CD4-positive, alpha-beta T cell (primary cell): ENCODE results near the gene GMPPA. TPM values are rescaled to one million over a fixed set of nuclear protein-coding genes. Genes with fewer than 3 reads are reported as not detected.

Experiments used
- ATAC-seq: fragments of 200-7000 bp; cut with Tn5 transposase; one replicate; pipeline ENCODE4 v1.10.0; 2022; ENCODE audit warnings: mild to moderate bottlenecking; ENCODE audit not compliant: poor library complexity
- CTCF ChIA-PET: fragments of 350-600 bp; sonication (Branson Sonifier 250); formaldehyde crosslinking; loops from one replicate; lab custom pipeline; 2021; ENCODE audit warnings: antibody characterized with exemption, inconsistent platforms; lab: Charles Lee
- POLR2A ChIA-PET: fragments of 350-600 bp; sonication (Branson Sonifier 250); formaldehyde crosslinking; loops from one replicate; lab custom pipeline; 2021; ENCODE audit warnings: antibody characterized with exemption, inconsistent platforms; lab: Charles Lee
- DNase-seq, 14 experiments: peaks; one replicate each; pipeline ENCODE4 v3.0.0-alpha.2; 2013 to 2020; ENCODE audit warnings: mixed read lengths in 2 of 14
- H3K27ac ChIP-seq, 2 donors: one replicate each; pipeline versions ENCODE4 v1.5.1 to v1.7.0; 2013; ENCODE audit warnings: low read length in 2 of 2, low read depth in 1 of 2, mild to moderate bottlenecking in 1 of 2
- H3K27me3 ChIP-seq, 2 experiments: 1 replicate in 1 of 2; 2 replicates in 1 of 2; pipeline versions ENCODE4 v1.6.1 to v1.7.0; 2013; ENCODE audit warnings: low read length in 2 of 2, control low read depth in 1 of 2, mild to moderate bottlenecking in 1 of 2, moderate library complexity in 1 of 2; ENCODE audit not compliant: insufficient read depth in 2 of 2, control insufficient read depth in 1 of 2
- H3K36me3 ChIP-seq: one replicate; pipeline ENCODE4 v1.6.1; 2013; ENCODE audit warnings: low read length, control low read depth; ENCODE audit not compliant: insufficient read depth
- H3K4me1 ChIP-seq: one replicate; pipeline ENCODE4 v1.6.1; 2013; ENCODE audit warnings: low read length, control low read depth; ENCODE audit not compliant: insufficient read depth
- H3K4me3 ChIP-seq: one replicate; pipeline ENCODE4 v1.5.1; 2013; ENCODE audit warnings: mild to moderate bottlenecking, low read length, moderate library complexity
- H3K9me3 ChIP-seq, 2 experiments: 1 replicate in 1 of 2; 2 replicates in 1 of 2; pipeline versions ENCODE4 v1.6.1 to v1.7.0; 2013; ENCODE audit warnings: low read length in 2 of 2, mild to moderate bottlenecking in 2 of 2, control low read depth in 1 of 2, moderate library complexity in 1 of 2; ENCODE audit not compliant: control insufficient read depth in 1 of 2, insufficient read depth in 1 of 2
- H3K27ac Mint-ChIP-seq: one replicate; pipeline ENCODE4 v1.8.0; 2020; ENCODE audit warnings: mixed read lengths
- H3K27me3 Mint-ChIP-seq: one replicate; pipeline ENCODE4 v1.8.0; 2021; ENCODE audit warnings: mixed read lengths
- H3K36me3 Mint-ChIP-seq: one replicate; pipeline ENCODE4 v1.8.0; 2021; ENCODE audit warnings: low read depth, mixed read lengths
- H3K4me1 Mint-ChIP-seq: one replicate; pipeline ENCODE4 v1.8.0; 2021; ENCODE audit warnings: low read depth, mixed read lengths
- H3K4me3 Mint-ChIP-seq: one replicate; pipeline ENCODE4 v1.8.0; 2020; ENCODE audit warnings: mild to moderate bottlenecking, mixed read lengths
- H3K9me3 Mint-ChIP-seq: one replicate; pipeline ENCODE4 v1.8.0; 2020; ENCODE audit warnings: mixed read lengths
- intact Hi-C, 2 experiments: fragments of 100-400 bp; cut with DNase I in 1 of 2; cut with micrococcal nuclease in 1 of 2; formaldehyde crosslinking; loops; one replicate each; pipeline versions ENCODE4 v1.15.1 to v1.9.0; 2023 to 2025; cut with DNase I, micrococcal nuclease
- total RNA-seq, 174 experiments: library from RNA in 2 of 174; stranded (reverse) in 2 of 174; gene quantifications; one replicate each; pipeline ENCODE4 v1.2.3 and lab custom pipeline; 2021 to 2026
- TF ChIP-seq, protein P1 (sequence below): fragments of 200-600 bp; IDR thresholded peaks from one replicate; pipeline ENCODE4 v1.8.0; 2022; ENCODE audit warnings: antibody characterized with exemption, mild to moderate bottlenecking

The GMPPA gene
- total RNA-seq, 2 experiments from 2014 or later: 13.3 to 14.4 TPM

DNA sequence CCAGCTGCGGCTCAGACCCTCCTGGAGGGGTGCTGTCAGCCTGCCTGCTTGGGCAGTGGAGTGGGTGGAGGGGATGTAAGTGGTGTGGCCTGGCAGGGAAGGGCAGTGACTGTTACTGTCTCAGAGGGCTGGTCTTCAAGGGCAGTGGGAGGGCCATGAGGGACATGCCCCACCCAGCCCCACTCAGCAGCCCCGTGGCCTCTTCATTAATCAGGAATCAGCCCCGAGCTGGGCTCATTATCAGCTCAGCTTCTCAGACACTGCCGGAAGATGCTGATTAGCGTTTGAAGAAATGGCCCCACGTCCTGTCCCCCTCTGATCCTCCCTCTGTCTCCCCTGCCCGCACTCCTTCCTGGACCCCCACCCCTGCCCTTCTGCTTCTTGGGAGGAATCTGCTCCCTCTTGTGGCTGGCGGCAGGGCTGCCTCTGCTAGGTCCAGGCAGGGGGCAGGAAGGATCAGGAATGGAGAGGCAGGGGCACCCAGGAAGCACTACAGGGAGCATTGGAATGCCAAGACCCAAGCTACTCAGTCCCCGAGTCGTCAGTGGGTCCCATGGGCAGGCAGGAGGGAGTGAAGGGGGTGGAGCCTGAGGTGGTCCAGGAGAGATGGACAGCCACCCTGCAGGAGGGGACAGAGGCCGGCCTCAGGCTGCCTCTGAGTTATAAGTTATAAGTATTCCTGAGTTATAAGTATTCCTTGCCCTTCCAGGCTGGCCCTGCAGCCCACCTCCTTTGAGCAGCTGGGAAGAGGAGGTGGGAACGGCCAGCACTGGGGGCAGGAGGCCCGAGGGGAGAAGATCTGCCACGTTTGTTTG is 22.6 kb downstream of the GMPPA start:
- no peak overlapping the region for H3K27ac ChIP-seq
- intact Hi-C loops: no loop called here
- H3K9me3 ChIP-seq: peaks cover 0 to 6% of the 10 kb centered on the region in 2 experiments
- H3K4me3 Mint-ChIP-seq: no peak overlapping the region
- H3K9me3 Mint-ChIP-seq: no peaks in the 10 kb centered on the region
- CTCF ChIA-PET: interaction anchor here (2.2 to 2.4 kb wide), 2 partner anchors 9 to 11 kb away, joined by 9 to 10 read pairs; no protein-coding TSS in a partner anchor
- H3K27me3 Mint-ChIP-seq: peaks cover 89% of the 10 kb centered on the region
- no peaks in the 10 kb centered on the region for H3K36me3 ChIP-seq
- DNase-seq (peak in 2 of 14 experiments; percentile 20 to 21), ATAC-seq (no peak)
- H3K4me1 Mint-ChIP-seq: peaks cover 20% of the 10 kb centered on the region
- H3K4me3 ChIP-seq: no peak overlapping the region
- no peak overlapping the region for H3K27ac Mint-ChIP-seq
- POLR2A ChIA-PET: interaction anchor here (1.6 kb wide), 1 partner anchor 11 kb away, joined by 4 read pairs; no protein-coding TSS in a partner anchor
- H3K27me3 ChIP-seq: peaks cover 62 to 97% of the 10 kb centered on the region in 2 experiments
- H3K36me3 Mint-ChIP-seq: no peaks in the 10 kb centered on the region
- peaks cover 19% of the 10 kb centered on the region for H3K4me1 ChIP-seq
- TF ChIP-seq, protein P1, sequence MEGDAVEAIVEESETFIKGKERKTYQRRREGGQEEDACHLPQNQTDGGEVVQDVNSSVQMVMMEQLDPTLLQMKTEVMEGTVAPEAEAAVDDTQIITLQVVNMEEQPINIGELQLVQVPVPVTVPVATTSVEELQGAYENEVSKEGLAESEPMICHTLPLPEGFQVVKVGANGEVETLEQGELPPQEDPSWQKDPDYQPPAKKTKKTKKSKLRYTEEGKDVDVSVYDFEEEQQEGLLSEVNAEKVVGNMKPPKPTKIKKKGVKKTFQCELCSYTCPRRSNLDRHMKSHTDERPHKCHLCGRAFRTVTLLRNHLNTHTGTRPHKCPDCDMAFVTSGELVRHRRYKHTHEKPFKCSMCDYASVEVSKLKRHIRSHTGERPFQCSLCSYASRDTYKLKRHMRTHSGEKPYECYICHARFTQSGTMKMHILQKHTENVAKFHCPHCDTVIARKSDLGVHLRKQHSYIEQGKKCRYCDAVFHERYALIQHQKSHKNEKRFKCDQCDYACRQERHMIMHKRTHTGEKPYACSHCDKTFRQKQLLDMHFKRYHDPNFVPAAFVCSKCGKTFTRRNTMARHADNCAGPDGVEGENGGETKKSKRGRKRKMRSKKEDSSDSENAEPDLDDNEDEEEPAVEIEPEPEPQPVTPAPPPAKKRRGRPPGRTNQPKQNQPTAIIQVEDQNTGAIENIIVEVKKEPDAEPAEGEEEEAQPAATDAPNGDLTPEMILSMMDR: no peak

DNA sequence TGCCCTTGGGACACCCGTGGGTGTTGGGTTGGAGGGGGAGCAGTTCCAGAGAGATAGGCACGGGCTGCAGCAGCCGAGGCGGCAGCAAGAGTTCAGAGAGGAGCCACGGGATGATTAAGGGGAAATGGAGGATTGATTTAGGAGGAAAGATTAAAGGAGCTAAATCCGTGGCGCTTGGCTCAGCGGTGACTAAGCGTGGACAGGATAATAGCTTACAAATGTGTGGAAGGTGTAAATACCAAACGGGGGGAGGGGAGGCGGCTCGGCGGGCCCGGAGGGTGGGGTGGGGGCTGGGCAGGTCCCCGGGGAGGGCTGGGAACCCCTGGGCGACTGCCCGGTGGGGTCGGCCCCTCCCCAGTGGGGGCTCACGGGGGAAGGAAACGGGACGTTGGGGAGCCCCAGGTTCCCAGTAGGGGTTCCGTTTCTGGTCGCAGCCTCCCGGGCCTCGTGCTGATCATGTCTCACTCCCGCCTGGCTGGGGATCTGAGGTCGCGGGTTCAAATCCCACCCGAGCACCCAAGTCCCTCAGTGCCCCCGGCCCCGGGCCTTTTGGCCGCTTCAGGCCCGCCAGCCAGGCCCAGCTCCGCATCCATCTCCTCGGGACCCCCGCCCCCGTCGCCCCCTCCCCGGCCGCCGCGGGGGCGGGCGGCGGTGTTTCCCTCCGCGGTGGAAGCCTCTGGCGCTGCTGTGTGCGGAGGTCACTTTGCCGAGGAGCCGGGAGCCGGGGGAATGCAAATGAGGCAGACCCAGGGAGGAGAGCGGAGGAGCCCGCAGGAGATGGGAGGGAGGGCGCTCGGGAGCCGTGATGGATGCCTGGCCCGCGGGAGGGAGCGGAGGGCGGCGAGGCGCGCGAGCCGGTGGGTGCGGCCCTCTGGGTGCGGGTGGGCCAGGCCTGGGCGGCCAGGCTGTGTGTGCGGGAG is 23.7 kb downstream of the GMPPA start:
- Mint-ChIP-seq H3K36me3 (no peaks in the 10 kb centered on the region), H3K9me3 (no peaks in the 10 kb centered on the region), H3K4me1 (peaks cover 20% of the 10 kb centered on the region), H3K4me3 (peak overlapping the region; percentile 5), H3K27me3 (peaks cover 89% of the 10 kb centered on the region), H3K27ac (no peak overlapping the region)
- no peak overlapping the region for H3K4me3 ChIP-seq
- peaks cover 0 to 6% of the 10 kb centered on the region in 2 experiments for H3K9me3 ChIP-seq
- peaks cover 19% of the 10 kb centered on the region for H3K4me1 ChIP-seq
- no peaks in the 10 kb centered on the region for H3K36me3 ChIP-seq
- ChIA-PET POLR2A (interaction anchor here (0.6 to 1.6 kb wide), 2 partner anchors 12 to 19 kb away, joined by 3 to 4 read pairs; no protein-coding TSS in a partner anchor), CTCF (interaction anchor here (2.4 kb wide), 1 partner anchor 8 kb away, joined by 9 read pairs; no protein-coding TSS in a partner anchor)
- peak; percentile 17 for ATAC-seq
- H3K27ac ChIP-seq: no peak overlapping the region
- intact Hi-C loops: no loop called here
- no peak for DNase-seq
- TF ChIP-seq, protein P1: no peak
- peaks cover 68 to 97% of the 10 kb centered on the region in 2 experiments for H3K27me3 ChIP-seq

DNA sequence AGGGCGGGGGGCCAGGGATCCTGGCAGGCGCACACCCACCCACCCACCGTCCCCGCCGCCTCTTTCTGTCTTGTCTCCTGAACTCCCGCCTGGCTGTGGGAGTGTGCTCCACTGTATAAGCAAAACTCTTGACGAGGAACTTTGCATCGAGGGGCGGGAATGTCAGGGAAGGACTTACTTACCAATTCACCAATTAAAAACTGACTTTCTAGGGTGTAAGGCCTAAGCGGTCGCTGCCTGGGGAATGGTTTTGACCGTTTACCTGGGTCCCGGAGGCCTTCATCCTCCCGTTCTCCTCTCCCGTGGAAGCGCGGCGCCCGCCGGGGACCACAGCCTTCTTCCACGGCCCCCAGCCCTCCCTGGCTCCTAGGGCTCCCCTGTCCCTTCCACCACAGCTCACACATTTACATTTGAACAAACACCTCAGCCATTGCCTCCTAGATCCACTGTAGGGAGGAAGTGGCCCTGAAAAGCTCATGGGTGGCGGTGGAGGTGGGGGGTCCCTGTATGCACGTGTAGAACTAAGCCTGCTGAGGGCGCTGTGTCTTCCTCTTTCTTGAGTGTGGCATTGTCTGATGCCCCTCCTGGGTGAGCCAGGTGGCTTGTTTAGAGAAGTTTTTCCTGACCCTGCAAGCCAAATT is 24.5 kb downstream of the GMPPA start:
- POLR2A ChIA-PET: no interaction called here
- H3K4me3 ChIP-seq: no peak overlapping the region
- TF ChIP-seq, protein P1: no peak
- CTCF ChIA-PET: no interaction called here
- peaks cover 20% of the 10 kb centered on the region for H3K4me1 Mint-ChIP-seq
- no peak overlapping the region for H3K4me3 Mint-ChIP-seq
- no peak overlapping the region for H3K27ac ChIP-seq
- no peaks in the 10 kb centered on the region for H3K36me3 Mint-ChIP-seq
- peaks cover 69 to 97% of the 10 kb centered on the region in 2 experiments for H3K27me3 ChIP-seq
- peaks cover 19% of the 10 kb centered on the region for H3K4me1 ChIP-seq
- ATAC-seq: peak; percentile 42
- no peaks in the 10 kb centered on the region for H3K9me3 Mint-ChIP-seq
- H3K27me3 Mint-ChIP-seq: peaks cover 89% of the 10 kb centered on the region
- no peak for DNase-seq
- no peaks in the 10 kb centered on the region for H3K36me3 ChIP-seq
- H3K27ac Mint-ChIP-seq: no peak overlapping the region
- intact Hi-C loops: no loop called here
- H3K9me3 ChIP-seq: peaks cover 0 to 6% of the 10 kb centered on the region in 2 experiments
